Measurements from ENCODE around the gene OPCML. TPM values are rescaled to one million over a fixed set of nuclear protein-coding genes. Genes with fewer than 3 reads are reported as not detected.

Gene OPCML
- 0.19 and 0.58 TPM in 2 replicates for total RNA-seq (2014; rRNA removed; shearing (Covaris generic))

DNA sequence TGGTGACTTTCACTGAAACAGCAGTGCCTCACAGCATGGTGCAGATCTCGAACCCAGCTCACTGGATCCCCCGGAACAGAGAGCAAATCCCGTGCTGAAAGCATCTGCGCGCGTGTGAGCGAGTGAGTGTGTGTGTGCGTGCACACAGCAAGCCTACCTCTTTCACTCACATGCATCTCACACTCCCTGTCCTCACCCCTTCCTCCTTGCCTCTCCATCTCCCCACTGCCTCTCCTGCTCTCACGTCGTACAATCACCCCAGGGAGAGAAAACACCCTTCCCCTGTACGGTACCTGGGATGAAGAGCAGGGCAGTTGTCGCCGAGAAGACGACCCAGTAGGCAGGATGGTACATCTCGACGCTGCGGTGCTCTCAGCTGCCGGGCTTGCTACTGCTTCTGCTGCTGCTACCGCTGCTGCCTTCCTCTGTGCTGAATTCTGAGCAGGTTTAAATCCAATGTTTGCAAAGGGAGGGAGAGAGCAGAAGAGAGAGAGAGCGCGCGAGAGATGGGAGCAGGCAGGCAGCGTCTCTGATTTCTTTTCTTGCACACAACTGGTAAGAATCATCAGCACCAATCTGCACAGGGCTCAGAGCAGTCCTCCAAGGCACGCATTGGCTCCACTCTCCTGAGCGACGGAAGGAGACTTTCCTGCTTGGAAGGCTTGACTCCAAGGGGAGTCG is at the start of gene OPCML:
Gene OPCML, minus strand, starts transcription at position 531 of the 681 bp plus-strand sequence.
- Histone ChIP-seq H3K9me3 (replicated peaks) (no peaks in the 10 kb centered on the region), H3K36me3 (no peaks in the 10 kb centered on the region)

DNA sequence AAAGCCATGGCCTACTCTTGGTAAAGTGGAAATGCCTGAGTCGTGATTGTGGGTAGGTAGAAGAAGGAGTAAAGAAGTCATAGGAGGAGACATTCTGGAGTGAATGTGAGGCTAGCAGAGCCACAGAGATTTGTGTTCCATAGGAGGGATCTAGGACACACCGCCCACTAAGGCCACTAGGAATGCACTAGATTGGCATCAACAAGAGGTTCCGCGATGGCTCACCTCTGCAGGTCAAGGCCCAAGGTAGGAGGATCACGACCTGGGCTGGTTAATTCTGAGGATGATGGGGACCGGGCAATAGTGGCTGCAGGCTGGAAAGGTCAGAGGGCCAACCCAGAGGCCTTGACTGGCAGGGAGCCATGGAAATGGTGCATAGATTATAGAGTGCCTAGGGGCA is 48.8 kb upstream of the OPCML start:
- Histone ChIP-seq H3K4me3 (no peak overlapping the region), H3K27me3 (replicated peaks) (no peaks in the 10 kb centered on the region), H3K27ac (no peak overlapping the region), H3K9me3 (replicated peaks) (no peaks in the 10 kb centered on the region), H3K4me1 (replicated peaks) (no peaks in the 10 kb centered on the region), H3K36me3 (no peaks in the 10 kb centered on the region)
- DNase-seq (ENCODE audit: low read depth in 1 of 2, low spot score in 2 of 2) = no peak

More for the DNA sequence above, at the start of gene OPCML:
- H3K4me1 ChIP-seq (replicated peaks) = no peaks in the 10 kb centered on the region
- DNase-seq (ENCODE audit: low read depth in 1 of 2, low spot score in 2 of 2) = no peak
- no peak within 1 kb of the TSS for H3K27ac ChIP-seq
- no peak within 1 kb of the TSS for H3K4me3 ChIP-seq
- no peaks in the 10 kb centered on the region for H3K27me3 ChIP-seq (replicated peaks)

DNA sequence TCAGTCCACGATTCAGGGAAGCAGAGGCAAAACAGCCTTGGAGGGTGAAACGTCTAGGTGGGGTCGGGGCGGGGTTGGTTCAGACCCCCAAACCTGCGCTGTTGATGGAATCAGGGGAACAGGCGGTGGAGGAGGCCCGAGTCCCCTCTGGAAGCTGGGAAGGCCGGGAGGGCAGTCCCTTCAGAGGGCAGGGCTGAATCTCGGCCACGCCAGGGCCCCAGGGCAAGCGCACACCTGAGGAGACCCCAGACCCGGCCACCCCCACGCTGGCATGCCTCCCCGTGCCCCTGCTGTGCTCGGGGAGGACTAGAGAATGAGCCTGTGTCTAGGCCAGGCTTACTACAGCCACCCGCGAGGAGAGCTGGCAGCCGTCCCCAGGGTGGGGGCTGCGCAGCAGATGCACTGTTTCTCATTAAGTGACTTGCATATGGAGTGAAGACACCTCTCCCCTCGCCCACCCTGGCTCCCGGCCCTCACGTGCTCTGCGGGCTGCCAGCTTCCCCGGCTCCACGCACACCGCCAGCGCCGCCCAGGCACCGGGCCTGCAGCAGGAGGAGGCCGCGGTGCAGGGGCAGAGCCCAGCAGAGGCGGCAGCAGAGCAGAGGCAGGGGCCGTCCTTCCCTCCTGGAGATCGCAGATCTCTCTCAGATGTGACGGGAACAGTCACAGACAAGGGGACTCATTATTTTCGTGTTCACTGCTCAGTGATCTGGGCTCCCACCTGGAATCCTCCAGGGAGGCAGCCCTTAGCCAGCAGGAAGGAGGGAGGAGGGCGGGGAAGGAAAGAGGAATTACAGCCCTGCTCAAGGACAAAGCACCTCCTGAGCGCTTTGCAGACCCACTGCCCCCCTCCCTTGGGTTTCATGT is 47.1 kb upstream of the OPCML start:
- Histone ChIP-seq H3K9me3 (replicated peaks) (no peaks in the 10 kb centered on the region), H3K27me3 (replicated peaks) (no peaks in the 10 kb centered on the region), H3K27ac (no peak overlapping the region), H3K36me3 (no peaks in the 10 kb centered on the region), H3K4me1 (replicated peaks) (no peaks in the 10 kb centered on the region), H3K4me3 (no peak overlapping the region)
- no peak for DNase-seq (ENCODE audit: low read depth in 1 of 2, low spot score in 2 of 2)

DNA sequence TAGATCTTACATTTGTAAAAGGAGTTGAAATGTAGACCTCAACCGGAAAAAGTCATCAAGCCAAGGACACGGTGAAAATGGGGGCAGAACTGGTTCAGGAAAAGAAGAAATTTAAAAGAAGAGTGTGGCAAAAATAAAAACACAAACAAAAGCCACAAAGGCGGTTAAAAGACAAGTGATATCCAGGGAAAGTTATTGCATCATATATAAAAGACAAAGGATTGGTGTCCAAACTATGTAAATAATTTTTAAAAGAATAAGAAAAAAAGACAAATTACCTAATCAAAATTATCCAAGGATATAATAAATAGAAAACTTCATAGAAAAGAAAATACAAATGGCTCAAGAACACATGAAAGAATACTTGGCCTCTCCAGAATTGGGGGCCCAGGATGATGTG is 45.1 kb upstream of the OPCML start:
- DNase-seq (ENCODE audit: low read depth in 1 of 2, low spot score in 2 of 2) = no peak
- Histone ChIP-seq H3K27ac (no peak overlapping the region), H3K9me3 (replicated peaks) (no peaks in the 10 kb centered on the region), H3K4me3 (no peak overlapping the region), H3K4me1 (replicated peaks) (no peaks in the 10 kb centered on the region), H3K36me3 (no peaks in the 10 kb centered on the region), H3K27me3 (replicated peaks) (no peaks in the 10 kb centered on the region)

DNA sequence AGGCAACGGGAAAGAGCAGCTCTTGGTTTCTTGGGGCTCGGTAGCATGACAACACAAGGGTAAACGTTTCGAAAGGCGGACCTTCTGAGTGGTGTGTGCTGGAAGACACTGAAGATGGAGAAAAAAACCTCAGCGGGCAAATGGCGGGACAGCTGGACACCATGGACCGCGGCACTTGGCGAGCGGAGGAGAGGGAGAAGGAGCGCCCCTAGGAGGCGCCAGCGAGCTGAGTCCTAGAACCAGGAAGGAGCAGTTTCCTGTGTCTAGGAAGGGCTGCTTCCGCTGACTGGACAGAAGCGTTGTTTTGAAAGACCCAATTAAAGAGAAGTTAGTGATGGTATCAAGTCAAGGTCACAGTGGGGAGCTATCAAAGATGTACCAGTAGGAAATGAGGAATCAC is 44.0 kb upstream of the OPCML start:
- no peak for DNase-seq (ENCODE audit: low read depth in 1 of 2, low spot score in 2 of 2)
- no peaks in the 10 kb centered on the region for H3K4me1 ChIP-seq (replicated peaks)
- no peak overlapping the region for H3K4me3 ChIP-seq
- H3K27ac ChIP-seq = no peak overlapping the region
- H3K9me3 ChIP-seq (replicated peaks) = no peaks in the 10 kb centered on the region
- H3K36me3 ChIP-seq = no peaks in the 10 kb centered on the region
- H3K27me3 ChIP-seq (replicated peaks) = no peaks in the 10 kb centered on the region

DNA sequence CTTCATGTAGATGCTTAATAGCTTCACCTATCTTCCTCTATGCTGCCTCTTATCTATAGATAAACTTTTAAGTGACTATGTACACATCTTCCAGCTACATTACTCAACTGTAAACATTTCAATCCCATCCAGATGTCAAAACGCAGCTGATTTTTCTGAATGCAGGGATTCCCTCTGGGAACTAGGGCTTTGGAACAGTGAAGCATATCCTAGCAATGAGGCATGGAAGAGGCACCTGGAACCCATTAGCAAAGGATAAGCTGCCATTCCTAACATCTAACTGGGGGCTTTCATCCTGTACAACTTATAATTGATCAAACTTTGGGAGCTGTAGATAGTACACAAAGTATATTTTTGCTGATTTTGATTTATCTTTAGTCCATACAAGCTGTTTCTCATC is 40.8 kb upstream of the OPCML start:
- Histone ChIP-seq H3K36me3 (no peaks in the 10 kb centered on the region), H3K27ac (no peak overlapping the region), H3K4me3 (no peak overlapping the region), H3K4me1 (replicated peaks) (no peaks in the 10 kb centered on the region), H3K27me3 (replicated peaks) (no peaks in the 10 kb centered on the region), H3K9me3 (replicated peaks) (no peaks in the 10 kb centered on the region)
- no peak for DNase-seq (ENCODE audit: low read depth in 1 of 2, low spot score in 2 of 2)

DNA sequence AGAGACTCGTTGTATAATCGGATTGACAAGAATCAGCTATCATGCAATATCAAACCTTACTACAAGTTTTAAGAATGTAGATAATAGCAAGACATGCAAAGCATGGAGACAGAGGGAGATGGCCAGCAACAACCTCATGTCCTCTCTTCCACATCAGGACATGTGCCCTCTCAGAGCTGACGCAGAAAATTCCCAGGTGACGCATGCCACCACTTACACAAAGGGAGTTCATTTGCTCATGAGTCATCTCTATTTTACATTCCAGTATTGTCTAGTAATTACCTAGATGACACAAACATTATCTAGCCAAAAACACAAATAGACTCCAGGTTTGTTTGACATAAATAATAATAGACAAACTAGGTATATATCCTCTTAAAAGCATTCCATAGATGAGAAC is 38.1 kb upstream of the OPCML start:
- H3K9me3 ChIP-seq (replicated peaks) = no peaks in the 10 kb centered on the region
- H3K27me3 ChIP-seq (replicated peaks) = no peaks in the 10 kb centered on the region
- DNase-seq (ENCODE audit: low read depth in 1 of 2, low spot score in 2 of 2) = no peak
- H3K4me3 ChIP-seq = no peak overlapping the region
- no peaks in the 10 kb centered on the region for H3K36me3 ChIP-seq
- H3K4me1 ChIP-seq (replicated peaks) = no peaks in the 10 kb centered on the region
- no peak overlapping the region for H3K27ac ChIP-seq

DNA sequence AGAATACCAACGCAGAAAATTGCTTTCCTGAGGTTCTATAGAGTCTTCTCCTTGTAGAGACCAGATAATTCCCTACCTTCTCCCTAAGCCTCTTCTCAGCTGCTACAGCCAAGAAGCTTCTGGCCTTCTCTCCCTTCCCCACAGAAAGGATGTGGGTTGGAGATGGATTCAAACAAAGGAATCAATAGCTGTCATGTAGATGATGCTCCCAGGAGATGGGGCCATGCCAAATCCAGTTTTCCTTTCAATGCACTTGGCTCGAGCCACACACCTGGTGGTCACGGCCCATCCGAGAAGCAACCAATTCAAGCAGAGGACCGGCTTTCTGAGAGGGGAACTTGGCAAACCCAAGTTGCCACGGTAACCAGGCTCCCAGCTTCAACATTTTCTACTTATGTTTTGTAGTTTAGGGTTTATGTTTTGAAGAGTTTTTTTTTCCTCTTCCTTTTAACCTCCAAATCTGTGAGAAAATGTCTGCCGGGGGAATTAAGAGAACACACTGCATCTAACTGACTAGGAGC is 31.3 kb upstream of the OPCML start:
- no peaks in the 10 kb centered on the region for H3K27me3 ChIP-seq (replicated peaks)
- H3K4me1 ChIP-seq (replicated peaks) = no peaks in the 10 kb centered on the region
- H3K36me3 ChIP-seq = no peaks in the 10 kb centered on the region
- H3K9me3 ChIP-seq (replicated peaks) = no peaks in the 10 kb centered on the region
- no peak overlapping the region for H3K27ac ChIP-seq
- H3K4me3 ChIP-seq = no peak overlapping the region
- no peak for DNase-seq (ENCODE audit: low read depth in 1 of 2, low spot score in 2 of 2)

DNA sequence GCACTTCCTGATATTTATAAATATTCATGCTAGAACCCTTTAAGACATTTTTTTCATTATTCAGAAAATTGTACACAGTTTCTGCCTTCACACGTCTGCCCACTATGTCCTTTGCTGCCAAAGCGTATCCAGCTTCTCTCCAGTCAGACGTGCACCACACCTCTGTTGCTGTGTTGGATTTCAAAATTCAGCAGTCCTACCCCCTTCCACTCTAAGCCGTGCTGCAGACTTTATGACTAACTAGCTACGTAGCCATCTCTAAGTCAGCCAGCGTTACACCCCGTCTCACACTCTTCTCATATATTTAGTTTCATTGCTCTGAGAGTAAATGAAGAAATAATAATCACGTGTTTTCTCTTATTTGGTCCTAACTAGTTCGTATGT is 28.2 kb upstream of the OPCML start:
- H3K27me3 ChIP-seq (replicated peaks) = no peaks in the 10 kb centered on the region
- H3K27ac ChIP-seq = no peak overlapping the region
- DNase-seq (ENCODE audit: low read depth in 1 of 2, low spot score in 2 of 2) = no peak
- no peaks in the 10 kb centered on the region for H3K4me1 ChIP-seq (replicated peaks)
- H3K9me3 ChIP-seq (replicated peaks) = no peaks in the 10 kb centered on the region
- H3K4me3 ChIP-seq = no peak overlapping the region
- no peaks in the 10 kb centered on the region for H3K36me3 ChIP-seq

DNA sequence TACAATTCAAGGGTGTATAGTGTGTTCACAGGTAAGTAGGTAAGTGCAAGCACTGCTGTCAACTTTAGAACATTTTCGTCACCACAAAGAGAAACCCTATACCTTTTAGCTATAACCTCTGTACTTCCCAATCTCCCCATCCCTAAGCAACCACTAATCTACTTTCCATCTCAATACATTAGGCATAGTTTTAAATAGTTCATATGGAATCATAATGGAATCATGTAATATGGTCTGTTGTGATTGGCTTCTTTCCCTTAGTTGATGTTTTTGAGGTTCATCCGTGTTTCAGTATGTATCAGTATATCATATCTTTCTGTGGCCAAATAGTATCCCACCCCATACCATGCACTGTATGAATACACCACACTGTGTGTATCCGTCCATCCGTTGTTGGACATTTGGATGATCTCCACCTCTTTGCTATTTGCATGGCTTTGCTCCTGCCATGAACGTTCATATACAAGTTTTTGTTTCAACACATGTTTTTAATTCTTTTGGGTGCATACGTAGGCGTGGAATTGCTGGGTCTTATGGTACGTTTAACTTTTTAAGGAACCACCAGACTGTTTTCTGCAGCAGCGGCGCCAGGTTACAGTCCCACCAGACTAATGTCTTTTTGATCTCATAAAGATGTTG is 27.7 kb upstream of the OPCML start:
- H3K36me3 ChIP-seq = no peaks in the 10 kb centered on the region
- H3K27me3 ChIP-seq (replicated peaks) = no peaks in the 10 kb centered on the region

DNA sequence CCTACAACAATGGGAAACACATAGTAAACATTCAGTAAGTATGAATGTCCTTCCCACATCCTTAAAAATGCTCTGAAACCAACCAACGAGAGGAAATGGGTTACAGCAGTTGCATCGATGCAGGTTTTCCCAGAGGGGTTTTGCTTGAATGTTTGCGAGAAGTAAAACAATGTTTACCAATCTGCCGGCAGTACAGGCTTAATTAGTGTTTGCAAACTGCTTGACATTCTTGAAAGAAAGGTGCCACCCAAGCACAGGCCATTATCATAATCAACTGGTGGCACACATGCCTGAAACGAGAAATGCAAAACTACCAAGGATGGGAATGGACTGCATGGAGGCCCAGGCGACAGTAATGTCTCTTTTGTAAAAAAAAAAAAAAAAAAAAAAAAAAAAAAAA is 27.1 kb upstream of the OPCML start:
- no peak overlapping the region for H3K4me3 ChIP-seq
- no peaks in the 10 kb centered on the region for H3K27me3 ChIP-seq (replicated peaks)
- no peaks in the 10 kb centered on the region for H3K4me1 ChIP-seq (replicated peaks)
- no peaks in the 10 kb centered on the region for H3K36me3 ChIP-seq
- no peak for DNase-seq (ENCODE audit: low read depth in 1 of 2, low spot score in 2 of 2)
- H3K27ac ChIP-seq = no peak overlapping the region
- no peaks in the 10 kb centered on the region for H3K9me3 ChIP-seq (replicated peaks)

More for the DNA sequence above, 27.7 kb upstream of the OPCML start:
- no peak for DNase-seq (ENCODE audit: low read depth in 1 of 2, low spot score in 2 of 2)
- no peak overlapping the region for H3K4me3 ChIP-seq
- no peaks in the 10 kb centered on the region for H3K9me3 ChIP-seq (replicated peaks)
- H3K4me1 ChIP-seq (replicated peaks) = no peaks in the 10 kb centered on the region
- H3K27ac ChIP-seq = no peak overlapping the region

DNA sequence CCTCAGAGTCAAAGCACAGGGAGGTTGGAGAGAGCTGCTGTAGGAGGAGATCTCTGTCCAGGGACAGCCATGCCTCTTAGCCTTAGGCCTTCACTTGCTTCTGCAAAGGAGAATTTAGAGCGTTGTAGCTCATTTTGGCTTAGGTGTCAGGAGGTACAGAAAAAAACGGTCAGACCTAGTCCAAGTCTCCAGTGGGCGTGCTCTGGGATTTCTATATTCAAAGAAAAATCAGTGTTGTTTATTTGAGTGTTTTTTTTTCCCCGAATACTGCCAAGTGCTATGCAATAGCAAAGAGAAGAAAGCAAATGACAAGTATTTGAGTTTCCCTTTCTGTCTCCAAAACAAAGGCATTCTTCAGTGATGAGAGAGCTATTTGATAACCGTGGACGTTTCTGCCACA is 22.7 kb upstream of the OPCML start:
- no peaks in the 10 kb centered on the region for H3K9me3 ChIP-seq (replicated peaks)

DNA sequence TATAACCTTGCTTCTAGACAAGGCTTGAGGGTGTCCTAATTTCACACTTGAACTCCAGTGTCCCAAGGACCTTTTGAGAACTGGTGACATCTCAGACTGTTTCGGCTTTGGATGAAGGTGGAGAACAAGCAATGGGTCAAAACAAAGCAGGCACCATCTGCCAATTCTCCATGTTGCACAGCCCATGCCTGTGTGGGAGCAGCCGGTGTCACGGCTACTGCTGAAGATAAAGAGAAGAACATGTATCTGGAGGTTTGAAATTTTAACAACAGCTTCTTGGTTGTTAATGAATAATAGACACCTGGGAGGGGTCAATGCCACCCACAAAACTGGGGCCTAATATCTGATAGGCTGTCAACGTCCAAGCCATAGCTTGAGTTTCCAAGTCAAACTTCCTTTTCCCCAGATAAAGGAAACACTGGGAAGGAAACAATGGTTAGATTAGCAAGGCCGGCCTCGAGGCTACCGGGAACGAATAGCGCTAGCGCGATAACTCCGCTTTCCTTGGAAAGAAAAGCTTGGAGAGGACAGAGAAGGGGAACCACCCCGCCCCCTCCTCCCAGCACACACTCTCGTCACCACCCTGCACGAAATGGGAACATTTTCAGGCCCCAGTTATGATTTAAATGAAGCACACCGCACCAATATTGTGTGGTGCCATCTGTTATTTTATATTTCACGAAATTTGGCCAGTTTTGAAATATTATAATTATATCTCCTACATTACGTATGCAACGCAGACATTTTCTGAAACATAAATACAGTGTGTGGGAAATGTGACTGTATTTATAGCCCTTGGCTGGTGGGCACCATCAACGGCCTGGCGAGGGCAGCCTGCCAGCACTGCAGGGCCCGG is 21.8 kb upstream of the OPCML start:
- no peaks in the 10 kb centered on the region for H3K4me1 ChIP-seq (replicated peaks)
- no peaks in the 10 kb centered on the region for H3K27me3 ChIP-seq (replicated peaks)
- DNase-seq (ENCODE audit: low read depth in 1 of 2, low spot score in 2 of 2) = no peak
- H3K36me3 ChIP-seq = no peaks in the 10 kb centered on the region
- H3K9me3 ChIP-seq (replicated peaks) = no peaks in the 10 kb centered on the region
- no peak overlapping the region for H3K4me3 ChIP-seq
- H3K27ac ChIP-seq = no peak overlapping the region

More for the DNA sequence above, 22.7 kb upstream of the OPCML start:
- Histone ChIP-seq H3K4me1 (replicated peaks) (no peaks in the 10 kb centered on the region), H3K4me3 (no peak overlapping the region), H3K27me3 (replicated peaks) (no peaks in the 10 kb centered on the region), H3K27ac (no peak overlapping the region), H3K36me3 (no peaks in the 10 kb centered on the region)
- DNase-seq (ENCODE audit: low read depth in 1 of 2, low spot score in 2 of 2) = no peak
